Vagina (tissue), 2 donors: ENCODE measurements around the gene THSD7A.

Experiments used
- CTCF ChIP-seq, 3 experiments: fragments of 450-650 bp in 2 of 3; fragments of 200-600 bp in 1 of 3; sonication (generic) in 1 of 3; IDR thresholded peaks; one replicate each; pipeline ENCODE4 v1.5.1; 2017 to 2019; ENCODE audit warnings: antibody characterized with exemption in 3 of 3, mild to moderate bottlenecking in 2 of 3, moderate library complexity in 2 of 3
- POLR2A ChIP-seq, 2 donors: fragments of 450-650 bp; IDR thresholded peaks; one replicate each; pipeline ENCODE4 v1.6.1; 2017; ENCODE audit warnings: antibody characterized with exemption in 2 of 2, mild to moderate bottlenecking in 2 of 2, moderate library complexity in 2 of 2
- POLR2AphosphoS5 ChIP-seq, 2 donors: sonication (generic); formaldehyde crosslinking; IDR thresholded peaks; one replicate each; pipeline ENCODE4 v1.9.0; 2017; ENCODE audit warnings: antibody characterized with exemption in 2 of 2, mild to moderate bottlenecking in 2 of 2, low read depth in 1 of 2; ENCODE audit not compliant: insufficient read depth in 1 of 2

DNA sequence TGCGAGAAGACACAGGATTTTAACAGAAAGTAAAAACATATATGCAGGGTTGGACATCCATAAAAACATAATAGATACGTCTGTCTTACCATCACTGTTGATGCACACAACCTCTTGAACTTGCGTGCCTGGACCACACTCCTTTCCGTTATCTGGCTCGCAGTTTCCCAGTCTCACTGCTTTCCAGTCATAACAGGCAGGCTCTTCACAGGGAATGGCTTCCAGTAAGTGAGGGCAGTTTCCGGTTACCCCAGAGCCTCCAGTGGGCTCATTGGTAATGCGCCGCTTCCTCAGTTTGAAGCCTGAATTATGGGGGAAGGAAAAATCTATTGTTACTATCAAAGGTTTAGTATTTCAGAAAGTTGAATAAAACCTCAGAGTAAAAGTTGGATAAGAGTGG, 290.7 kb downstream of the THSD7A start:
- TF ChIP-seq CTCF (IDR thresholded peaks at IDR 0.05) (no peak), POLR2A (IDR thresholded peaks at IDR 0.05) (no peak), POLR2AphosphoS5 (IDR thresholded peaks at IDR 0.05; ENCODE audit: insufficient read depth in 1 of 2, low read depth in 1 of 2) (no peak)
